RWPE1 (cell line): Measurements from ENCODE around the gene UQCC5.
A peak's percentile ranks its signal among the peaks of the same experiment; 100 is the strongest.

ENCODE experiments used
- CTCF ChIA-PET: fragments of 350-600 bp; sonication (Branson Sonifier 250); formaldehyde crosslinking; extraction: SDS; loops from one replicate; lab custom pipeline; 2021; lab: Yijun Ruan, JAX
- POLR2A ChIA-PET: fragments of 400-600 bp; formaldehyde crosslinking; extraction: SDS; loops from one replicate; lab custom pipeline; 2020; ENCODE audit warnings: antibody characterized with exemption; ENCODE audit not compliant: low non-redundant PET; lab: Yijun Ruan, JAX
- DNase-seq: peaks from one replicate; pipeline ENCODE4 v3.0.0; 2012; ENCODE audit warnings: low spot score
- H3K27ac ChIP-seq: fragments of 450-650 bp; 2 replicates; pipeline ENCODE4 v1.5.1; 2017
- CTCF ChIP-seq: fragments of 450-650 bp; conservative IDR thresholded peaks from 2 replicates; pipeline ENCODE4 v1.5.1; 2017; ENCODE audit warnings: low read depth, mild to moderate bottlenecking

The UQCC5 gene

GRCh38 chr3:52490035-52490938 lies 46.1 kb upstream of the UQCC5 start:
- no peak for TF ChIP-seq CTCF
- DNase-seq = no peak
- peak overlapping the region; percentile 53 for H3K27ac ChIP-seq
- ChIA-PET CTCF (interaction anchor here (0.6 kb wide), 2 partner anchors 43 to 420 kb away, joined by 3 to 7 read pairs; no protein-coding TSS in a partner anchor), POLR2A (no interaction called here)

GRCh38 chr3:52490939-52491526 lies 45.4 kb upstream of the UQCC5 start:
- POLR2A ChIA-PET = no interaction called here
- TF ChIP-seq CTCF = no peak

GRCh38 chr3:52492059-52492458 lies 44.3 kb upstream of the UQCC5 start:
- POLR2A ChIA-PET = no interaction called here
- no peak for DNase-seq
- H3K27ac ChIP-seq = peak overlapping the region; percentile 53
- CTCF ChIA-PET = no interaction called here
- TF ChIP-seq CTCF = no peak

More at GRCh38 chr3:52490939-52491526, 45.4 kb upstream of the UQCC5 start:
- no peak for DNase-seq
- H3K27ac ChIP-seq = peak overlapping the region; percentile 53
- CTCF ChIA-PET = interaction anchor here (0.6 kb wide), 1 partner anchor 43 kb away, joined by 3 read pairs; no protein-coding TSS in a partner anchor

GRCh38 chr3:52493232-52494017 lies 43.0 kb upstream of the UQCC5 start:
- peak overlapping the region; percentile 53 for H3K27ac ChIP-seq
- no peak for TF ChIP-seq CTCF
- no peak for DNase-seq
- ChIA-PET POLR2A (no interaction called here), CTCF (no interaction called here)

- POLR2A ChIA-PET = interaction anchor here (0.6 kb wide), 1 partner anchor 82 kb away, joined by 6 read pairs; no protein-coding TSS in a partner anchor
- CTCF ChIA-PET = no interaction called here
- no peak for TF ChIP-seq CTCF
- DNase-seq = no peak
- H3K27ac ChIP-seq = peak overlapping the region; percentile 53
These were observed 42.0 kb upstream of the UQCC5 start for GRCh38 chr3:52494445-52494844.
